Ishikawa (cell line): ENCODE measurements around the gene DNAJC15.

Source experiments
- CEBPB ChIP-seq: IDR thresholded peaks from 2 replicates; pipeline ENCODE4 v1.6.1; 2012
- CREB1 ChIP-seq: IDR thresholded peaks from 2 replicates; pipeline ENCODE4 v1.6.1; 2012; ENCODE audit warnings: low read depth
- EGR1 ChIP-seq: IDR thresholded peaks from 2 replicates; pipeline ENCODE4 v1.6.1; 2012
- EP300 ChIP-seq: IDR thresholded peaks from 2 replicates; pipeline ENCODE4 v1.6.1; 2012; ENCODE audit warnings: borderline replicate concordance
- FOXM1 ChIP-seq: IDR thresholded peaks from 2 replicates; pipeline ENCODE4 v1.6.1; 2012; ENCODE audit warnings: low read depth, borderline replicate concordance
- NFIC ChIP-seq: IDR thresholded peaks from 2 replicates; pipeline ENCODE4 v1.6.1; 2012
- RAD21 ChIP-seq: IDR thresholded peaks from 2 replicates; pipeline ENCODE4 v1.6.1; 2012; ENCODE audit warnings: low read depth
- TAF1 ChIP-seq: IDR thresholded peaks from 2 replicates; pipeline ENCODE4 v1.6.1; 2012; ENCODE audit warnings: low read depth, mild to moderate bottlenecking
- TCF12 ChIP-seq: IDR thresholded peaks from 2 replicates; pipeline ENCODE4 v1.6.1; 2012; ENCODE audit warnings: low read depth
- TEAD4 ChIP-seq: IDR thresholded peaks from 2 replicates; pipeline ENCODE4 v1.6.1; 2012
- YY1 ChIP-seq: IDR thresholded peaks from 2 replicates; pipeline ENCODE4 v1.6.1; 2012; ENCODE audit warnings: low read depth
- ZBTB7A ChIP-seq: IDR thresholded peaks from 2 replicates; pipeline ENCODE4 v1.6.1; 2012; ENCODE audit warnings: low read depth
- TF ChIP-seq, protein P1 (sequence below): IDR thresholded peaks from 2 replicates; pipeline ENCODE4 v1.6.1; 2012; ENCODE audit warnings: low read depth, mild to moderate bottlenecking
- TF ChIP-seq, protein P2 (sequence below): IDR thresholded peaks from 2 replicates; pipeline ENCODE4 v1.6.1; 2012
- TF ChIP-seq, protein P3 (sequence below): IDR thresholded peaks from 2 replicates; pipeline ENCODE4 v1.6.1; 2012

The DNAJC15 gene

DNA sequence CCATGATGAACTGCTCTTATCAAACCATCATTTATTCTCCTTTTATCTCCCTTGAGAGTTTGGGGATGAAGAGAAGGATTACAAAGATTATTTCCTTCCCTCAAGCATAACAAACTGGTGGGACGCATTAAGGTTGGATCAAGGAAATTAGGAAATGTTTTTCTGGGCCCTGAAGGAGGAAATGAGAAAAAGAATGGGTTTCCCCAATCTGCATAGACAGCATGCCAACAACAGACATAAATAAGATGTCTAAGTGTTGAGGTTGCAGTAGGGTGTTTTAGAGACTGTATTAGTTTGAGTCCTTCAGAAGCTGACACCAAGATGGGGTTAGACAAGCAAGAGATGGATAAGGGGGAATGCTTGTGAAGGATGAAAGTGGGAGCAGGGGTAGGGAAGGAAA lies 38.7 kb upstream of the DNAJC15 start:
- TF ChIP-seq CREB1 (no peak), RAD21 (no peak), TCF12 (no peak), TEAD4 (no peak), TAF1 (no peak), NFIC (no peak), ZBTB7A (no peak), EGR1 (no peak), YY1 (no peak), EP300 (no peak), CEBPB (no peak), FOXM1 (no peak)
- TF ChIP-seq, protein P1, sequence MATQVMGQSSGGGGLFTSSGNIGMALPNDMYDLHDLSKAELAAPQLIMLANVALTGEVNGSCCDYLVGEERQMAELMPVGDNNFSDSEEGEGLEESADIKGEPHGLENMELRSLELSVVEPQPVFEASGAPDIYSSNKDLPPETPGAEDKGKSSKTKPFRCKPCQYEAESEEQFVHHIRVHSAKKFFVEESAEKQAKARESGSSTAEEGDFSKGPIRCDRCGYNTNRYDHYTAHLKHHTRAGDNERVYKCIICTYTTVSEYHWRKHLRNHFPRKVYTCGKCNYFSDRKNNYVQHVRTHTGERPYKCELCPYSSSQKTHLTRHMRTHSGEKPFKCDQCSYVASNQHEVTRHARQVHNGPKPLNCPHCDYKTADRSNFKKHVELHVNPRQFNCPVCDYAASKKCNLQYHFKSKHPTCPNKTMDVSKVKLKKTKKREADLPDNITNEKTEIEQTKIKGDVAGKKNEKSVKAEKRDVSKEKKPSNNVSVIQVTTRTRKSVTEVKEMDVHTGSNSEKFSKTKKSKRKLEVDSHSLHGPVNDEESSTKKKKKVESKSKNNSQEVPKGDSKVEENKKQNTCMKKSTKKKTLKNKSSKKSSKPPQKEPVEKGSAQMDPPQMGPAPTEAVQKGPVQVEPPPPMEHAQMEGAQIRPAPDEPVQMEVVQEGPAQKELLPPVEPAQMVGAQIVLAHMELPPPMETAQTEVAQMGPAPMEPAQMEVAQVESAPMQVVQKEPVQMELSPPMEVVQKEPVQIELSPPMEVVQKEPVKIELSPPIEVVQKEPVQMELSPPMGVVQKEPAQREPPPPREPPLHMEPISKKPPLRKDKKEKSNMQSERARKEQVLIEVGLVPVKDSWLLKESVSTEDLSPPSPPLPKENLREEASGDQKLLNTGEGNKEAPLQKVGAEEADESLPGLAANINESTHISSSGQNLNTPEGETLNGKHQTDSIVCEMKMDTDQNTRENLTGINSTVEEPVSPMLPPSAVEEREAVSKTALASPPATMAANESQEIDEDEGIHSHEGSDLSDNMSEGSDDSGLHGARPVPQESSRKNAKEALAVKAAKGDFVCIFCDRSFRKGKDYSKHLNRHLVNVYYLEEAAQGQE: no peak
- TF ChIP-seq, protein P2, sequence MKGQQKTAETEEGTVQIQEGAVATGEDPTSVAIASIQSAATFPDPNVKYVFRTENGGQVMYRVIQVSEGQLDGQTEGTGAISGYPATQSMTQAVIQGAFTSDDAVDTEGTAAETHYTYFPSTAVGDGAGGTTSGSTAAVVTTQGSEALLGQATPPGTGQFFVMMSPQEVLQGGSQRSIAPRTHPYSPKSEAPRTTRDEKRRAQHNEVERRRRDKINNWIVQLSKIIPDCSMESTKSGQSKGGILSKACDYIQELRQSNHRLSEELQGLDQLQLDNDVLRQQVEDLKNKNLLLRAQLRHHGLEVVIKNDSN: no peak
- TF ChIP-seq, protein P3, sequence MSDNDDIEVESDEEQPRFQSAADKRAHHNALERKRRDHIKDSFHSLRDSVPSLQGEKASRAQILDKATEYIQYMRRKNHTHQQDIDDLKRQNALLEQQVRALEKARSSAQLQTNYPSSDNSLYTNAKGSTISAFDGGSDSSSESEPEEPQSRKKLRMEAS: no peak

DNA sequence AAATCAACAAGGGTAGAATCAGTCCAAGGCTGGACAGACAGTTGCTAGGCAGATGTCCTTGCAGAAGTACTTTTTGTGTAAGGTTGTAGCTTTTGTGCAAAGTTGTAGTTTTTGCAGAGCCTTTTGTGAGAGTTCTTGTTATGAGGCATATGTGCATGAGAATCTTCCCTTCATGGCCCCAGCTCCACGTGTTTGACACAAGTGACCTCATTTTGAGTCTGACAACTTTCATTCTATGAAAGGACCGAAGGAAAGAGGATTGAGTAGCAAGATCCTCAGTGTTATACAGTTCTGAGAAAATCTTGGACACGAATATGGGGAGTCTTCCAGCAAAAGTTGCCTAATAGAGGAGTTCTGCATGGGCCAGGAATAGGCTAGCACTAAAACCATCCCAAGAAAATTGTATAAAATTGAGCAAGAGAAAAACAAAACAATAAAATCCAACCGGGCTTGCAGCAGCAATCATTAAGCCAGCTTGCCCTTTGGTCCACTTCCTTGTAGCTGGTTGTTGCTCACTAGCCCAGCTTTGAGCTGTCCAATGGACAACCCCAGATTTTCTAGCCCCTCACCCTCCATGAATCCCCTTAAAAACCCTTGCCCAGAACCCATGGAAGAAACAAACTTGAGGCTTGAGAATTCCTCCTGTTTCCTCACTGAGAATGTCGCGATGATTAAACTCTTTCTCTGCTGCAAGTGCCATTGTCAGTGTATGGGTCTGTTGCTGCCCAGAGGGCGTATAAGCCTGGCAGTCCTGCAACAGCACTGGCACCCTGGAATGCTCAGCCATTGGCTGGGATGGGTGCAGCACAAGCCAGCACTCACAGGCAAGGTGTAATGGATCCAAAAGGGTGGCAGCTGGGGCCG lies 37.8 kb upstream of the DNAJC15 start:
- TF ChIP-seq, protein P3: no peak
- no peak for TF ChIP-seq CEBPB
- TF ChIP-seq YY1: no peak
- TF ChIP-seq, protein P2: no peak
- no peak for TF ChIP-seq EGR1
- no peak for TF ChIP-seq TAF1
- TF ChIP-seq, protein P1: no peak

DNA sequence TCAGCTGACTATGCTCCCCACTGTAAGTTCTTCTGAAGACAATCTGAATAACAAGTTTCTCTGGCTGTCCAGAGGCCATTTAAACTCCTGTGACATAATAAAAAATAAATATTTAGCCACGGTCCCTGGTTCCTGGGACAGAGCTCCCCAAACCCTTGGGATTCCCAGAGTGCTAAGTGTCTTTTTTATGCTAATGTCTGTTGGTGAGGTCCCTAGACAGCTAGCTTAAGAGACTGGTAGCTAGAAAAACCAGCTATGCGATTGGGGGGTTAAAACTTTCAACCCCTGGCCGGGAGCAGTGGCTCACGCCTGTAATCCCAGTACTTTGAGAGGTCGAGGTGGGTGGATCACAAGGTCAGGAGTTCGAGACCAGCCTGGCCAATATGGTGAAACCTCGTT lies 37.2 kb upstream of the DNAJC15 start:
- no peak for TF ChIP-seq TCF12
- TF ChIP-seq, protein P2: no peak
- TF ChIP-seq, protein P1: no peak
- TF ChIP-seq NFIC: no peak
- no peak for TF ChIP-seq RAD21
- TF ChIP-seq YY1: no peak
- TF ChIP-seq CREB1: no peak
- TF ChIP-seq FOXM1: no peak
- TF ChIP-seq CEBPB: no peak
- no peak for TF ChIP-seq EGR1
- TF ChIP-seq ZBTB7A: no peak
- TF ChIP-seq EP300: no peak
- TF ChIP-seq, protein P3: no peak
- no peak for TF ChIP-seq TAF1
- no peak for TF ChIP-seq TEAD4
